Spinal cord (tissue), 10 donors: ENCODE measurements around the gene ELP1. TPM values are rescaled to one million over a fixed set of nuclear protein-coding genes. Genes with fewer than 3 reads are reported as not detected.
"Not testable (repeated sequence)": the region's sequence is repeated elsewhere in the genome, so short reads cannot be mapped to it uniquely, and the experiment has no call there.

Source experiments
- DNase-seq, 6 donors: peaks; one replicate each; pipeline versions ENCODE4 v3.0.0 to v3.0.0-alpha.2; 2013 to 2015; ENCODE audit warnings: low spot score in 6 of 6, low read depth in 4 of 6
- H3K27ac ChIP-seq: one replicate; pipeline ENCODE4 v1.5.1; 2013; ENCODE audit warnings: low read depth, low read length, control low read depth
- H3K27me3 ChIP-seq: one replicate; pipeline ENCODE4 v1.6.1; 2013; ENCODE audit warnings: low read length; ENCODE audit not compliant: control insufficient read depth, insufficient read depth
- H3K36me3 ChIP-seq: one replicate; pipeline ENCODE4 v1.6.1; 2013; ENCODE audit warnings: low read length; ENCODE audit not compliant: control insufficient read depth, insufficient read depth
- H3K4me1 ChIP-seq: one replicate; pipeline ENCODE4 v1.6.1; 2013; ENCODE audit warnings: low read length; ENCODE audit not compliant: control insufficient read depth, insufficient read depth
- H3K4me3 ChIP-seq: one replicate; pipeline ENCODE4 v1.5.1; 2013; ENCODE audit warnings: low read depth, low read length, control low read depth
- H3K9me3 ChIP-seq: one replicate; pipeline ENCODE4 v1.6.1; 2013; ENCODE audit warnings: low read length; ENCODE audit not compliant: control insufficient read depth, insufficient read depth
- WGBS: methylation state at CpG from one replicate; pipeline ENCODE4 v1.1.5; 2013; ENCODE audit warnings: missing lambda C conversion rate; ENCODE audit not compliant: insufficient coverage; 5-methylcytosine and 5-hydroxymethylcytosine counted together
- polyA plus RNA-seq, 2 donors: library from polyadenylated mRNA; unstranded; fragments of 120-200 nt; gene quantifications; one replicate each; pipeline ENCODE4 v1.2.1, GENCODE V29; 2013; ENCODE audit not compliant: insufficient read length in 2 of 2
- total RNA-seq, 2 donors: library from RNA; depleted of rRNA in 1 of 2; stranded (reverse); fragments of 120-200 nt in 1 of 2; fragments of >200 nt in 1 of 2; gene quantifications; one replicate each; pipeline versions ENCODE4 v1.2.3 to v1.2.4, GENCODE V29; 2013 to 2014
- donor health status: healthy.

ELP1 gene
- total and polyA plus RNA-seq, 4 donors, result 41.9 to 60.2 (median 55.2) TPM

DNA sequence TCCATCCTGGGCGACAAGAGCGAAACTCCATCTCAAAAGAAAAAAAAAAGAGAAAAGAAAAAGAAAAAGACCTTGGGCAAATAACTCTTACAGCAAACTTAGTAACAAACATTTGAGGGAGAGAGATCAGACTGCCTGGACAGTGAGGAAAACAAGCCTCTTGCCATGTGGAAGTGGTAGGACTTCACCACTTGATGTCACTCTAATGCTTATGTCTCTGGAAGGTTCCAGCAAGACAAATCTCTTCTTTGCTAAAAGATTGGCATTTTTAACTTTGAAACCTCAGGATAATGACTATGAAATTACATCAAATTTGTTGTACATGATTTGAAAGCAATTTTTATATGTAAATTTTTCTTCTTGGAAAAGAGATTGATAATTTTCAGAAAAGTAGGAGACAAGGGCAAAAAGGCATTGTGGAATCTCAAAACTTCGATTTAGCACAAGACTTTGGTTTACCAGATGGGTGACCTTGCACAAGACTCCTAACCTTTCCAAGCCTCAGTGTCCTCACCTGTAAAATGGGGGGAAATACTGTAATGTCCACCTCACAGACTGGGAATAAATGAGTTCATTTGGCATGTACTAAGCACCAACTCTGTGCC is 83.5 kb downstream of the ELP1 start:
- peak in 2 of 6 donors; percentile 26 to 28 for DNase-seq
- WGBS, result 86% methylated on average over 1 of the region's 3 CpGs
- H3K4me3 ChIP-seq, result no peak overlapping the region

DNA sequence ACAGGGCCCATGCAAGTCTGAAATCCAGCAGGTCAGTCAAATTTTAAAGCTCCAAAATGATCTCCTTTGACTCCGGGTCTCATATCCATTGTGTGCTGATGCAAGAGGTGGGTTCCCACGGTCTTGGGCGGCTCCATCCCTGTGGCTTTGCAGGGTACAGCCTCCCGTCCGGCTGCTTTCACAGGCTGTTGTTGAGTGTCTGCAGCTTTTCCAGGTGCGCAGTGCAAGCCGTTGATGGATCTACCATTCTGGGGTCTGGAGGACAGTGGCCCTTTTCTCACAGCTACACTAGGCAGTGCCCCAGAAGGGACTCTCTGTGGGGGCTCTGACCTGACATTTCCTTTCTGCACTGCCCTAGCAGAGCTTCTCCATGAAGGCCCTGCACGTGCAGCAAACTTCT is 85.6 kb downstream of the ELP1 start:
- not testable (repeated sequence) for H3K36me3 ChIP-seq, DNase-seq, H3K27ac ChIP-seq, H3K4me3 ChIP-seq, H3K27me3 ChIP-seq, H3K9me3 ChIP-seq, H3K4me1 ChIP-seq
- 95% methylated on average over 8 of the region's 8 CpGs for WGBS

More for the DNA sequence above, 83.5 kb downstream of the ELP1 start:
- H3K9me3 ChIP-seq, result no peaks in the 10 kb centered on the region
- no peak overlapping the region for H3K27ac ChIP-seq
- H3K27me3 ChIP-seq, result no peaks in the 10 kb centered on the region
- H3K36me3 ChIP-seq, result peaks cover 4% of the 10 kb centered on the region
- H3K4me1 ChIP-seq, result no peaks in the 10 kb centered on the region

DNA sequence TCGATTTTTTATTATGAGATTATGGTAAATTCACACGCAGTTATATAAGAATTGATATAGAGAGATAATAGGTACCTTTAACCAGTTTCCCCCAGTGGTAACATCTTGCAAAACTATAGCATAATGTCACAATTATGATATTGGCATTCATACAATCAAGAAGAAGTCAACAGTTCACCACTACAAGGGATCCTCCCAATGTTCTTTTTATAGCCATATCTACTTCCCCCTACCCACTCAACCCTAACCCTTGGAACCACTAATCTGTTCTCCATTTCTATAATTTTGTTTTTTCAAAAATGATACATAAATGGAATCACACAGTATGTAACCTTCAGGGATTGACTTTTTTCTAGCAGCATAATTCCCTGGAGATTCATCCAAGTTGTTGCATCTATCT is 88.0 kb downstream of the ELP1 start:
- no peak overlapping the region for H3K27ac ChIP-seq
- no peaks in the 10 kb centered on the region for H3K4me1 ChIP-seq
- WGBS, result no CpG with 5 or more reads among the region's 2 CpGs

DNA sequence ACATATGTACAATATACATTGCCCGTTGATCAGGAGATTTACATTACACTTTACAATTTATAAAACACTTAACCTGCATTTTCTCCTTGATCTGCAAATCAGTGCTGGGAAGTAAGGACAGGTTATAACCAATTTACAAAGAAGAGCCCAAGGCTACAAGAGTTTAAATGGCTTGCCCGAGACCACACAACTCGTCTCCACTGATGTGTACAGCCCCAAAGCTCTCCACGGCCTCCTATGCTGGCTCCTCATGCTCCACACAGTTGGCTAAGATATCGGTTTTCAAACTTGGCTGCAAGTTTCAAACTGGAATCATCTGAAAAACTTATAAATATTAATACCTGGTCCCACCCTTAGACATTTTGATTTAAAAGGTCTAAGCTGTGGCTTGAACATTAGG is 88.4 kb downstream of the ELP1 start:
- Histone ChIP-seq H3K9me3 (no peaks in the 10 kb centered on the region), H3K27me3 (no peaks in the 10 kb centered on the region), H3K27ac (no peak overlapping the region), H3K36me3 (no peaks in the 10 kb centered on the region), H3K4me3 (no peak overlapping the region), H3K4me1 (no peaks in the 10 kb centered on the region)
- WGBS, result no CpG with 5 or more reads among the region's 5 CpGs
- DNase-seq, result no peak

More for the DNA sequence above, 88.0 kb downstream of the ELP1 start:
- Histone ChIP-seq H3K9me3 (no peaks in the 10 kb centered on the region), H3K36me3 (no peaks in the 10 kb centered on the region), H3K27me3 (no peaks in the 10 kb centered on the region), H3K4me3 (no peak overlapping the region)
- no peak for DNase-seq

DNA sequence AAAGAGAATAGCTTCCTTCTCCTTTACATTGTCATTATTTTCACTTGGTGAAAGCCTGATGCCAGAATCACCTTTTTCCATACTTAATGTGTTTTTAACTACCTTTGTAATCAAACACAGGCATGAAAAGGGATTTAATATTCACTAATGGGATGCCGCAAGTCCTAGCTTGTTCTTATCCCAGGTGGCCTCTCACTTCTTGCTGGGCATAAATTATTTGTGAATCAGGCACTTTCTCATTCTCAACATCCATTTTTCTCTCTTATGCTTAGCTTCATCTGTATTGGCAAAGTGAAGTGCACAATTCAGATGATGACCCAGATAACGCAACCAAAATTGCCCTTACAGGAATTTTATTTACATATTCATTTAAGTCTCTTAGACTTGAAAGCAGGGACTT is 89.1 kb downstream of the ELP1 start:
- H3K27me3 ChIP-seq, result no peaks in the 10 kb centered on the region
- no peaks in the 10 kb centered on the region for H3K9me3 ChIP-seq
- no peaks in the 10 kb centered on the region for H3K36me3 ChIP-seq
- no CpG with 5 or more reads among the region's 2 CpGs for WGBS
- DNase-seq, result peak in 1 of 6 donors; percentile 19
- no peak overlapping the region for H3K27ac ChIP-seq
- H3K4me3 ChIP-seq, result no peak overlapping the region
- no peaks in the 10 kb centered on the region for H3K4me1 ChIP-seq

DNA sequence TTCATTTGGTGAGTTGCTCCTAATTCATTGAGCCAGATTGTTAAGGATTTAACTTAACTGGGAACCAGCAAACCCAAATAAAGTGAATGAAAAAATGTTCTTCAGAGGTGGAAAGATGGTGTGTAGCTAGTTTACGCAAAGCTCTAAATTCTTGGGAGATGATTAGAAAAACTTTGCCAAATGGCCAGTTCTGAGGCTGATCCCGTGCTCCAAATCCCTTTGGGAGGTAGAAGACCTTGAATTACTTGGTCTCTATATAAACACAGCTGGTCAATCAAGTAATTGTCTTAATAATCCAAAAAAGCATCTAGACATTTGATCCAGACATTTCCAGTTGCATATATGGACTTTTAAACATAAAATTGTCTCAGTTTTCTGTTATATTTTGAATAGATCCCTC is 89.5 kb downstream of the ELP1 start:
- WGBS, result 100% methylated on average over 1 of the region's 2 CpGs
- no peaks in the 10 kb centered on the region for H3K9me3 ChIP-seq
- no peak overlapping the region for H3K4me3 ChIP-seq
- no peaks in the 10 kb centered on the region for H3K27me3 ChIP-seq
- no peaks in the 10 kb centered on the region for H3K36me3 ChIP-seq
- no peak overlapping the region for H3K27ac ChIP-seq
- no peaks in the 10 kb centered on the region for H3K4me1 ChIP-seq
- no peak for DNase-seq

GRCh38 chr9:108842610-108843295 is 91.2 kb downstream of the ELP1 start:
- 76% methylated on average over 10 of the region's 16 CpGs for WGBS
- Histone ChIP-seq H3K9me3 (no peaks in the 10 kb centered on the region), H3K4me1 (no peaks in the 10 kb centered on the region), H3K36me3 (no peaks in the 10 kb centered on the region), H3K27me3 (no peaks in the 10 kb centered on the region), H3K27ac (no peak overlapping the region), H3K4me3 (no peak overlapping the region)
- no peak for DNase-seq

DNA sequence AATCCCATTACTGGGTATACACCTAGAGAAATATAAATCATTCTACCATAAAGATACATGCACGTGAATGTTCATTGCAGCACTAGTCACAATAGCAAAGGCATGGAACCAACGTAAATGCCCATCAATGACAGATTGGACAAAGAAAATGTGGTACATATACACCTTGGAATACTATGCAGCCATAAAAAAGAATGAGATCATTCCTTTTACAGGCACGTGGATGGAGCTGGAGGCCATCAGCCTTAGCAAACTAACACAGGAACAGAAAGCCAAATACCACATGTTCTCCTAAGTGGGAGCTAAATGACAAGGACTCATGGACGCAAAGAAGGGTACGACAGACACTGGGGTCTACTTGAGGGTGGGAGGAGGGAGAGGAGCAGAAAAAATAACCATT is 94.4 kb downstream of the ELP1 start:
- WGBS, result no CpG with 5 or more reads among the region's 5 CpGs
- not testable (repeated sequence) for H3K27me3 ChIP-seq, H3K27ac ChIP-seq

GRCh38 chr9:108838017-108838416 is 95.9 kb downstream of the ELP1 start:
- no peak overlapping the region for H3K4me3 ChIP-seq

More for the DNA sequence above, 94.4 kb downstream of the ELP1 start:
- not testable (repeated sequence) for DNase-seq, H3K36me3 ChIP-seq, H3K4me1 ChIP-seq, H3K4me3 ChIP-seq, H3K9me3 ChIP-seq

DNA sequence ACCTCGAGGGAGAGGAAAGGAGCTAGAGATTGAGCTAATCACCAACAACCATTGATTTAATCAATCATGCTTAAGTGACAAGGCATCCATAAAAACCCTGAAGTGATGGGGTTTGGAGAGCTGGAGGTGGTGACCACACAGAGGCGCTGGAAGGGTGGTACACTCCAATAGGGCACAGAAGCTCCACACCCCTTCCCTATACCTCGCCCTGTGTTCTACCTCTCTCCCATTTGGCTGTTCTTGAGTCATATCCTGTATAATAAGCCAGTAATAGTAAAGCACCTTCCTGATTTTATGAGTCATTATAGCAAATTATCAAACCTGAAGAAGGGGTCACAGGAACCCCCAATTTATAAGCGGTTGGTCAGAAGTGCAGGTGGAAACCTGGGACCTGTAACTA is 96.4 kb downstream of the ELP1 start:
- H3K27me3 ChIP-seq, result no peaks in the 10 kb centered on the region
- WGBS, result no CpG with 5 or more reads among the region's 4 CpGs
- no peak for DNase-seq

More at GRCh38 chr9:108838017-108838416, 95.9 kb downstream of the ELP1 start:
- Histone ChIP-seq H3K27me3 (no peaks in the 10 kb centered on the region), H3K36me3 (no peaks in the 10 kb centered on the region), H3K9me3 (no peaks in the 10 kb centered on the region), H3K4me1 (no peaks in the 10 kb centered on the region), H3K27ac (no peak overlapping the region)
- no peak for DNase-seq
- WGBS, result no CpG with 5 or more reads among the region's 6 CpGs

More for the DNA sequence above, 96.4 kb downstream of the ELP1 start:
- Histone ChIP-seq H3K27ac (no peak overlapping the region), H3K4me1 (no peaks in the 10 kb centered on the region), H3K9me3 (no peaks in the 10 kb centered on the region), H3K36me3 (no peaks in the 10 kb centered on the region), H3K4me3 (no peak overlapping the region)
